ENCODE measurements around the gene EXOC6. TPM values are rescaled to one million over a fixed set of nuclear protein-coding genes. Genes with fewer than 3 reads are reported as not detected.

The EXOC6 gene
- total RNA-seq, 1 donor from 2014 or later = 25.6 TPM

DNA sequence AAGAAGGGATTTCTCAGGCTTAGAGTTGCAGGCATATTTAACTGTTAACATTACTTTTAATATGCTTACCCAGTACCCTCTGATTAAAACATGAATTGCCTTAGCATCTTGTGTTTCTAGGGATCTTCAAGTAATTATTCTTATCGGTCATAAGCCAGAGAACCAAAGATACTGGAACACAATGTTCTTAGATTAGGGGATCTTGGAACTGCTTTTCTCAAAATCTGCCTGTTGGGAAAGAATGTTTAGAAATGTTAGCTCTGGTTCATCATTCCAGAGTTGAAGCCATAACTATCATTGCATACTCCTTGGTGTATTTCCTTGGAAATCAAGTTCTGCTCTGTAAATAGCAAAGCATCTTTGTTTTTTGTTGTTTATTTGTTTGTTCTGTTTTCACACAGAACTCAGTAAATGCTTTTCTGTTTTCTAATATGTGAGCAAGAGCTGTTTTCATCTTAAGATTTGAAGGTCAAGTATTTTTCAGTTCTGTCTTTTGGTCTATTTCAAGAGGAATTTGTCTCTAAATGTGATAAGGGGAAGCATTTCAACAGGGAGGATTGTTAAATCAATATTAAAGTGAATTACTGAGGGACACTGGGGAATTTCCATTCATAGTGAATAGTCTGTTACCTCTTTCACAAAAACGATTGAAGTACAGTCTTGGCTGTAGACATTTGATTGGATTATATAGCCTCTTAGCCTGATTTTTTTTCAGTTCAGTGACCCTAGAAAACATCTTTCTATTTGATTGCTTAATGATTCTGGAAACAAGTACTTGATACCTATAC lies 109.1 kb downstream of the EXOC6 start:
- H3K36me3 ChIP-seq = peaks cover 2% of the 10 kb centered on the region
- no peaks in the 10 kb centered on the region for H3F3A ChIP-seq (ENCODE audit: low read depth)
- H3K9me3 ChIP-seq (ENCODE audit: low read depth) = no peaks in the 10 kb centered on the region
- Mint-ChIP-seq H3K9me3 (no peaks in the 10 kb centered on the region), H3K4me3 (no peak overlapping the region), H3K36me3 (peaks cover 11% of the 10 kb centered on the region), H3K4me1 (no peaks in the 10 kb centered on the region), H3K27me3 (ENCODE audit: insufficient read depth, low read depth) (no peaks in the 10 kb centered on the region), H3K27ac (no peak overlapping the region)
- H3K79me2 ChIP-seq (ENCODE audit: low read depth) = no peaks in the 10 kb centered on the region
- DNase-seq (ENCODE audit: low spot score) = no peak
- H4K20me1 ChIP-seq (ENCODE audit: low read depth) = no peaks in the 10 kb centered on the region
- no peak overlapping the region for H3K4me2 ChIP-seq
- H3K4me3 ChIP-seq = no peak overlapping the region
- TF ChIP-seq EZH2 (IDR thresholded peaks at IDR 0.05) = no peak
- TF ChIP-seq, protein P1, sequence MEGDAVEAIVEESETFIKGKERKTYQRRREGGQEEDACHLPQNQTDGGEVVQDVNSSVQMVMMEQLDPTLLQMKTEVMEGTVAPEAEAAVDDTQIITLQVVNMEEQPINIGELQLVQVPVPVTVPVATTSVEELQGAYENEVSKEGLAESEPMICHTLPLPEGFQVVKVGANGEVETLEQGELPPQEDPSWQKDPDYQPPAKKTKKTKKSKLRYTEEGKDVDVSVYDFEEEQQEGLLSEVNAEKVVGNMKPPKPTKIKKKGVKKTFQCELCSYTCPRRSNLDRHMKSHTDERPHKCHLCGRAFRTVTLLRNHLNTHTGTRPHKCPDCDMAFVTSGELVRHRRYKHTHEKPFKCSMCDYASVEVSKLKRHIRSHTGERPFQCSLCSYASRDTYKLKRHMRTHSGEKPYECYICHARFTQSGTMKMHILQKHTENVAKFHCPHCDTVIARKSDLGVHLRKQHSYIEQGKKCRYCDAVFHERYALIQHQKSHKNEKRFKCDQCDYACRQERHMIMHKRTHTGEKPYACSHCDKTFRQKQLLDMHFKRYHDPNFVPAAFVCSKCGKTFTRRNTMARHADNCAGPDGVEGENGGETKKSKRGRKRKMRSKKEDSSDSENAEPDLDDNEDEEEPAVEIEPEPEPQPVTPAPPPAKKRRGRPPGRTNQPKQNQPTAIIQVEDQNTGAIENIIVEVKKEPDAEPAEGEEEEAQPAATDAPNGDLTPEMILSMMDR (IDR thresholded peaks at IDR 0.05) = no peak
- no peak for TF ChIP-seq EZH2phosphoT487 (IDR thresholded peaks at IDR 0.05)
- no peaks in the 10 kb centered on the region for H3K4me1 ChIP-seq
- no peak overlapping the region for H3K9ac ChIP-seq
- no peaks in the 10 kb centered on the region for H3K27me3 ChIP-seq
- no peak overlapping the region for H2AFZ ChIP-seq (replicated peaks)
- no peak overlapping the region for H3K27ac ChIP-seq

DNA sequence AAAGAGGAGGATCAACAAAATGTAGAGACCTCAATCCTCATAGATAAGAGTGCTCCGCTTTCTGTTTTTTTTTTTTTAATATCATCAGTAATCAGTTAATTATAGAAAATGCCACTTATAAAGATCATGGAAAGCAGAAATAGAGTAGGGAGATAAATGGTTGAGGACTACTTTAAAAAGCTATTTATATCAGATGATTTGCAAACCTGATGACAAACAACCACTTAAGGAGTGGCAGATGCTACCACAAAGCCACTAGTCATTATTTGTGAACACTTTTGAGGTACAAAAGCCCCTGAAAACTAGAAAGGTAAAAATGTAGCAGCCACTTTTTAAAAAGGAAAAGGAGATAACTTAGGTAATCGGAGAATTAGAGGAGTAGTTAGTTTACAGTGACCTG lies 113.3 kb downstream of the EXOC6 start:
- H2AFZ ChIP-seq (replicated peaks) = no peak overlapping the region
- H3K9me3 ChIP-seq (ENCODE audit: low read depth) = no peaks in the 10 kb centered on the region
- H3K4me3 ChIP-seq = no peak overlapping the region
- Mint-ChIP-seq H3K36me3 (peaks cover 10% of the 10 kb centered on the region), H3K4me1 (no peaks in the 10 kb centered on the region), H3K4me3 (no peak overlapping the region), H3K27me3 (ENCODE audit: insufficient read depth, low read depth) (no peaks in the 10 kb centered on the region), H3K27ac (no peak overlapping the region), H3K9me3 (no peaks in the 10 kb centered on the region)
- H3K79me2 ChIP-seq (ENCODE audit: low read depth) = no peaks in the 10 kb centered on the region
- no peak for DNase-seq (ENCODE audit: low spot score)
- no peak overlapping the region for H3K27ac ChIP-seq
- peaks cover 3% of the 10 kb centered on the region for H4K20me1 ChIP-seq (ENCODE audit: low read depth)
- no peaks in the 10 kb centered on the region for H3K36me3 ChIP-seq
- no peaks in the 10 kb centered on the region for H3K4me1 ChIP-seq
- no peaks in the 10 kb centered on the region for H3K27me3 ChIP-seq
- H3K4me2 ChIP-seq = no peak overlapping the region
- no peaks in the 10 kb centered on the region for H3F3A ChIP-seq (ENCODE audit: low read depth)
- TF ChIP-seq, protein P1 (IDR thresholded peaks at IDR 0.05) = no peak
- TF ChIP-seq EZH2 (IDR thresholded peaks at IDR 0.05) (no peak), EZH2phosphoT487 (IDR thresholded peaks at IDR 0.05) (no peak)
- no peak overlapping the region for H3K9ac ChIP-seq

DNA sequence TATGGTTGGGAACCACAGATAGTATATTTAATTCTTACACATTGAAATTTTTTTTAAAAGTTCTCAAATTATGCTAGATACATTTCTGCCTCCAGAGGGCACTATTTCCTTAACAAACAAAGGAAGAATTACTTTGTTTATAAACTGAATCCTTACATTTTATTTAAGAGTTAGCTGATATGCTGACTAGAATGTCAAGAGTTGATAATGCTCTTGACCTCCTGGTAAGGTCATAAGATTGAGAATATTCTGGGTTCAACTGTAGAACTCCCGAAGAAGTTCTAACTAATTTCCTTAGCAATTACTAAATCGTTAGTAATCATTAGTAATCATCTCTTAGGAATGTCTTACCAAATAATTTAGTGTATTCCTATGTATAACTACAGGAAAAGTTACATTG lies 117.0 kb downstream of the EXOC6 start:
- H3K27ac ChIP-seq = no peak overlapping the region
- DNase-seq (ENCODE audit: low spot score) = peak; percentile 69
- H3K27me3 Mint-ChIP-seq (ENCODE audit: insufficient read depth, low read depth) = no peaks in the 10 kb centered on the region
- H3K4me2 ChIP-seq = no peak overlapping the region
- H3K9ac ChIP-seq = no peak overlapping the region
- H3K36me3 Mint-ChIP-seq = peaks cover 7% of the 10 kb centered on the region
- no peak overlapping the region for H3K27ac Mint-ChIP-seq
- no peaks in the 10 kb centered on the region for H3K4me1 ChIP-seq
- H3K4me1 Mint-ChIP-seq = no peaks in the 10 kb centered on the region
- H3K4me3 ChIP-seq = no peak overlapping the region
- no peak overlapping the region for H3K4me3 Mint-ChIP-seq
- H4K20me1 ChIP-seq (ENCODE audit: low read depth) = peaks cover 3% of the 10 kb centered on the region
- H3K27me3 ChIP-seq = no peaks in the 10 kb centered on the region
- no peaks in the 10 kb centered on the region for H3K9me3 Mint-ChIP-seq
- no peaks in the 10 kb centered on the region for H3K9me3 ChIP-seq (ENCODE audit: low read depth)
- no peaks in the 10 kb centered on the region for H3K79me2 ChIP-seq (ENCODE audit: low read depth)
- no peak overlapping the region for H2AFZ ChIP-seq (replicated peaks)
- no peaks in the 10 kb centered on the region for H3F3A ChIP-seq (ENCODE audit: low read depth)
- TF ChIP-seq EZH2phosphoT487 (IDR thresholded peaks at IDR 0.05) = no peak
- TF ChIP-seq, protein P1 (IDR thresholded peaks at IDR 0.05) = peak; percentile 78
- no peaks in the 10 kb centered on the region for H3K36me3 ChIP-seq
